Prostate gland (tissue), 2 donors: ENCODE data around the gene NEK6. TPM values are rescaled to one million over a fixed set of nuclear protein-coding genes. Genes with fewer than 3 reads are reported as not detected.

Source experiments
- DNase-seq: peaks from one replicate; pipeline ENCODE4 v3.0.0-alpha.2; 2019; ENCODE audit warnings: low spot score
- H3K27ac ChIP-seq, 2 donors: fragments of 200-600 bp; sonication (generic); 2 replicates each; pipeline ENCODE4 v1.5.1; 2017 to 2019
- H3K27me3 ChIP-seq: fragments of 200-600 bp; sonication (generic); replicated peaks from 2 replicates; pipeline ENCODE4 v1.5.1; 2019; ENCODE audit not compliant: insufficient read depth
- H3K36me3 ChIP-seq, 2 donors: fragments of 200-600 bp; sonication (generic); 1 replicate in 1 of 2; 2 replicates in 1 of 2; pipeline versions ENCODE4 v1.5.1 to v1.8.1; 2017 to 2019
- H3K4me1 ChIP-seq: fragments of 200-600 bp; sonication (generic); replicated peaks from 2 replicates; pipeline ENCODE4 v1.5.1; 2019
- H3K4me3 ChIP-seq, 2 donors: fragments of 200-600 bp; sonication (generic); 2 replicates each; pipeline ENCODE4 v1.5.1; 2017 to 2019
- H3K9me3 ChIP-seq: fragments of 200-600 bp; sonication (generic); 2 replicates; pipeline ENCODE4 v1.5.1; 2017
- POLR2A ChIP-seq: fragments of 450-650 bp; IDR thresholded peaks from one replicate; pipeline ENCODE4 v1.6.1; 2016; ENCODE audit warnings: antibody characterized with exemption, mild to moderate bottlenecking
- POLR2AphosphoS5 ChIP-seq: sonication (generic); formaldehyde crosslinking; IDR thresholded peaks from one replicate; pipeline ENCODE4 v1.6.1; 2017; ENCODE audit warnings: antibody characterized with exemption
- WGBS: methylation state at CpG from one replicate; pipeline ENCODE4 v1.1.5; 2018; 5-methylcytosine and 5-hydroxymethylcytosine counted together
- intact Hi-C: fragments of 100-400 bp; cut with DNase I; formaldehyde crosslinking; loops from one replicate; pipeline ENCODE4 v1.14.2; 2022
- total RNA-seq, 2 donors: library from RNA; depleted of rRNA; stranded (reverse); fragments of >200 nt; gene quantifications; one replicate each; pipeline ENCODE4 v1.1.0, GENCODE V29; 2016
- TF ChIP-seq, protein P1 (sequence below), 4 experiments: fragments of 200-600 bp in 2 of 4; fragments of 450-650 bp in 2 of 4; sonication (generic) in 2 of 4; IDR thresholded peaks; 1 replicate in 3 of 4; 2 replicates in 1 of 4; pipeline ENCODE4 v1.5.1; 2016 to 2019; ENCODE audit warnings: antibody characterized with exemption in 4 of 4, mild to moderate bottlenecking in 2 of 4, moderate library complexity in 2 of 4

The NEK6 gene
- total RNA-seq, 2 donors from 2014 or later: 32.3 to 44.2 TPM

DNA sequence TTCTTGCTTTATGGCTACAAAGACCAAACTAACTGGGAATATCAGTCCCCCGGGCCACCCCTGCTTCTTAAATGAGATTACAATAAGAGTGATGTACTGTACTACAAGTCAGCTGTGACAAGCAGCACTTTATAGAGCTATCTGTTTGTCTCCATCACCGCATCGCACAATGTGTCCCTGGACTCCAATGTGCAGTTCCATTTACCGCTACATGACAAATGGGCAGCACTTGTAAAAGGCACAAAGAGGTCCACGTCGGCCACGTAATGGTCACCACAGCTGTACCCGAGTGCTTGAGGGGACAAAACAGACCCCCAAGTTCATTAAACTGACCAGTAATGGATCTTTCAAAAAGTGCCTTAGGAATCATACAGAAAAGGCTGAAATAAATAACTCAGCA is 103.4 kb downstream of the NEK6 start:
- Histone ChIP-seq H3K27ac (no peak overlapping the region), H3K4me1 (no peaks in the 10 kb centered on the region), H3K9me3 (no peaks in the 10 kb centered on the region), H3K4me3 (no peak overlapping the region), H3K27me3 (no peaks in the 10 kb centered on the region), H3K36me3 (no peaks in the 10 kb centered on the region)
- 70% methylated on average over 8 of the region's 8 CpGs for WGBS
- intact Hi-C loops: no loop called here
- no peak for TF ChIP-seq POLR2AphosphoS5
- TF ChIP-seq, protein P1, sequence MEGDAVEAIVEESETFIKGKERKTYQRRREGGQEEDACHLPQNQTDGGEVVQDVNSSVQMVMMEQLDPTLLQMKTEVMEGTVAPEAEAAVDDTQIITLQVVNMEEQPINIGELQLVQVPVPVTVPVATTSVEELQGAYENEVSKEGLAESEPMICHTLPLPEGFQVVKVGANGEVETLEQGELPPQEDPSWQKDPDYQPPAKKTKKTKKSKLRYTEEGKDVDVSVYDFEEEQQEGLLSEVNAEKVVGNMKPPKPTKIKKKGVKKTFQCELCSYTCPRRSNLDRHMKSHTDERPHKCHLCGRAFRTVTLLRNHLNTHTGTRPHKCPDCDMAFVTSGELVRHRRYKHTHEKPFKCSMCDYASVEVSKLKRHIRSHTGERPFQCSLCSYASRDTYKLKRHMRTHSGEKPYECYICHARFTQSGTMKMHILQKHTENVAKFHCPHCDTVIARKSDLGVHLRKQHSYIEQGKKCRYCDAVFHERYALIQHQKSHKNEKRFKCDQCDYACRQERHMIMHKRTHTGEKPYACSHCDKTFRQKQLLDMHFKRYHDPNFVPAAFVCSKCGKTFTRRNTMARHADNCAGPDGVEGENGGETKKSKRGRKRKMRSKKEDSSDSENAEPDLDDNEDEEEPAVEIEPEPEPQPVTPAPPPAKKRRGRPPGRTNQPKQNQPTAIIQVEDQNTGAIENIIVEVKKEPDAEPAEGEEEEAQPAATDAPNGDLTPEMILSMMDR (IDR thresholded peaks at IDR 0.05): no peak
- no peak for TF ChIP-seq POLR2A
- no peak for DNase-seq

DNA sequence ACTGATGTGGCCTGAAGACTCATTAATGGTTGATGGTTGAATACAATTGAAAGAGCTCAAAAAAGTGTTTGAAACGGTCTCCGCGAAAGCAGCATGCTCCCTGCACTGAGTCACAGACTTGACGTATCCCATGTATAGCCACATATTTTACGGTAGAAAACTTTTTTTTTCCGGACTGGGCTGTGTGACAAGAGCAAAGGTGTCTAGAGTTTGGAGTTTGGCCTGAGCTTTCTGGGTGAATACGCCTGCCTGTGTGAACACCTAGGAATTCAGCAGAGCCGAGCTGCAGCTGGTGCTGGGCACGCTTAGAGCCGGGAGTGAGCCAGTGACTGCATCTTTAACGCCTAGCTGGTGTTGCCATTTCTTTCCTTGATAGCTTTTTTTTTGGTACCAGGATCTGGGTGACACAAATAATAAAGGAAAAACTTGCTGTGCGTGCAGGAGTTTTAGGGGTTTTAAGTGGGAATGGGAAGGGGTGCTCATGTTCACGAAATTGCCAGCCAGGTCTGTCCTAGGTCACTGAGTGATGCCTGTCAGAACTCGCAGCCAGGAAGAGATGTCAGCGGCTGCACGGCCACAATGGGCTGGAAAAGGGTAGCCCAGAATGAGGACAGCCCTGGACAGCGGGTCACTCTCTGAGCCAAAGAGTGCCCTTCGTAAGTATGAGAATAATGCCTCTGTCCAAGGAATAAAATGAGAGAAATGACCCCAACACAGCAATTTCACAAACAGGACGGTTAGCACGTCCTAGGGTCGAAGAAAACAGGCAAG is 105.8 kb downstream of the NEK6 start:
- H3K27me3 ChIP-seq: no peaks in the 10 kb centered on the region

DNA sequence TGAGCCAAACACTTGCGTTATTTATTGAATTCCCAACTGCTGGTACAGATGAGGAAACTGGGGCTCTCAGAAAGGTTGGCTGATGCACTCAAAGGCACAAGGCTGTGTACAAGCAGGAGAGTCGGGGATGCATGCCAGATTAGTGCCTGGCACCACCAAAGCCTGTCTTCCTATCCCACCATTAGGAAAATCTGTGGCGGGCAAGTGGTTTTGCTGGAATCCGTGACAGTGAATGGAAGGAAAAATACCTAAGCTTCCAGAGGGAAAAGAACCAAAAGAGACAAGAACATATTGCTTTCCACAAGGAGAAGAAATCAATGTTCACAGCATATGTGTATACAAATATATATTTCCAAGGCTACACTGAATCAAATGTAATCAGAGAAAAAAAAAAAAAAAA is 106.4 kb downstream of the NEK6 start:
- Histone ChIP-seq H3K27ac (no peak overlapping the region), H3K4me3 (no peak overlapping the region), H3K4me1 (no peaks in the 10 kb centered on the region), H3K36me3 (no peaks in the 10 kb centered on the region), H3K9me3 (no peaks in the 10 kb centered on the region), H3K27me3 (no peaks in the 10 kb centered on the region)
- TF ChIP-seq POLR2AphosphoS5 (no peak), POLR2A (no peak)
- TF ChIP-seq, protein P1 (IDR thresholded peaks at IDR 0.05): no peak
- intact Hi-C loops: no loop called here
- DNase-seq: no peak
- 95% methylated on average over 4 of the region's 4 CpGs for WGBS

More for the DNA sequence above, 105.8 kb downstream of the NEK6 start:
- Histone ChIP-seq H3K9me3 (no peaks in the 10 kb centered on the region), H3K4me3 (no peak overlapping the region), H3K4me1 (no peaks in the 10 kb centered on the region), H3K27ac (no peak overlapping the region), H3K36me3 (no peaks in the 10 kb centered on the region)
- no peak for DNase-seq
- TF ChIP-seq POLR2A: no peak
- TF ChIP-seq, protein P1 (IDR thresholded peaks at IDR 0.05): no peak
- TF ChIP-seq POLR2AphosphoS5: no peak
- 94% methylated on average over 21 of the region's 21 CpGs for WGBS
- intact Hi-C loops: no loop called here

DNA sequence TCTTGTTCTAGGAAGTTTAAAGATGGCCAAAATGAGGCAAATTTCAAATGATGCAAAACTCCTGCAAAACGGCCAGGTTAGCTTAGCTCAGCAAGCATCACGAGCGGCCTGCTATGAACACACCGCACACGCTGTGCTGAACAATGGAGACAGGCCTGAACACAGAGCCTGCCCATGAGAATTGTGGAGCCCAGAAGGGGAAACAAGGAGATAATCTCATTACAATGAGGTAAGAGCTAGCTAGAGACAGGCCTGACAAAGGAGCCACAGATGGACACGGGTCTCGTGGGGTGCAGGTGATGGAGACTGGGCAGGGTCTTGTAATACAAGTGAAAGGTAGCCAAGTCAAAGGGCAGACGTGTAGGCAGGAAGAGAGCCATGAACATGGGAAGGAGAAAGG is 107.3 kb downstream of the NEK6 start:
- intact Hi-C loops: no loop called here
- H3K27me3 ChIP-seq: no peaks in the 10 kb centered on the region
- no peaks in the 10 kb centered on the region for H3K4me1 ChIP-seq
- H3K27ac ChIP-seq: no peak overlapping the region
- no peak for TF ChIP-seq POLR2A
- no peak for TF ChIP-seq POLR2AphosphoS5
- TF ChIP-seq, protein P1 (IDR thresholded peaks at IDR 0.05): no peak
- DNase-seq: no peak
- 88% methylated on average over 8 of the region's 8 CpGs for WGBS
- H3K9me3 ChIP-seq: no peaks in the 10 kb centered on the region
- no peak overlapping the region for H3K4me3 ChIP-seq
- H3K36me3 ChIP-seq: no peaks in the 10 kb centered on the region
